GM12878 (cell line): ENCODE results near the gene TIGD1. TPM values are rescaled to one million over a fixed set of nuclear protein-coding genes. Genes with fewer than 3 reads are reported as not detected.

ENCODE experiments used
- ATAC-seq: fragments of 200-7000 bp; cut with Tn5 transposase; 3 replicates; pipeline ENCODE4 v1.9.1; 2020; ENCODE audit warnings: mild to moderate bottlenecking, moderate library complexity
- BruUV-seq: library from RNA; stranded (reverse); fragments of 400-500 nt; replicated peaks from 2 replicates; lab custom pipeline; 2021; lab: Mats Ljungman, UMichigan
- CTCF ChIA-PET: fragments of 300-600 bp; sonication (Branson Sonifier 250); formaldehyde crosslinking; extraction: SDS; loops from one replicate; lab custom pipeline; 2021; ENCODE audit warnings: inconsistent platforms; lab: Yijun Ruan, JAX
- POLR2A ChIA-PET: fragments of 350-600 bp; formaldehyde crosslinking; extraction: SDS; loops from one replicate; lab custom pipeline; 2021; ENCODE audit warnings: inconsistent platforms; lab: Charles Lee
- RAD21 ChIA-PET: fragments of 300-600 bp; sonication (Branson Sonifier 250); formaldehyde crosslinking; loops from one replicate; lab custom pipeline; 2023; ENCODE audit warnings: antibody characterized with exemption; ENCODE audit not compliant: unreplicated experiment; lab: Charles Lee
- SMC1A ChIA-PET: fragments of 300-600 bp; sonication (Branson Sonifier 250); formaldehyde crosslinking; loops from one replicate; lab custom pipeline; 2023; ENCODE audit not compliant: unreplicated experiment, uncharacterized antibody; lab: Charles Lee
- DNase-seq: peaks from one replicate; pipeline ENCODE4 v3.0.0-alpha.2; 2011; ENCODE audit warnings: low read depth, low spot score
- FAIRE-seq: peaks from 3 replicates; lab custom pipeline; 2011; peaks lifted over from hg19 to GRCh38; lab: Jason Lieb, UNC
- H2AFZ ChIP-seq: 2 replicates; pipeline ENCODE4 v1.6.0; 2011; ENCODE audit warnings: low read depth, low read length, control low read depth; ENCODE audit not compliant: control insufficient read depth
- H3K27ac ChIP-seq: 2 replicates; pipeline ENCODE4 v1.5.1; 2011; ENCODE audit warnings: control low read depth; ENCODE audit not compliant: control insufficient read depth, insufficient read depth
- H3K27me3 ChIP-seq, 2 experiments: replicated peaks in 1 of 2; 2 replicates each; pipeline versions ENCODE4 v1.6.0 to v1.6.1; 2011; ENCODE audit warnings: low read length in 1 of 2; ENCODE audit not compliant: control insufficient read depth in 2 of 2, insufficient read depth in 2 of 2
- H3K36me3 ChIP-seq, 2 experiments: 2 replicates each; pipeline ENCODE4 v1.5.1; 2011; ENCODE audit warnings: low read length in 1 of 2; ENCODE audit not compliant: control insufficient read depth in 2 of 2, insufficient read depth in 2 of 2
- H3K4me1 ChIP-seq: 2 replicates; pipeline ENCODE4 v1.6.1; 2011; ENCODE audit warnings: mild to moderate bottlenecking, low read length, moderate library complexity, mixed read lengths; ENCODE audit not compliant: control insufficient read depth, insufficient read depth
- H3K4me2 ChIP-seq: 2 replicates; pipeline ENCODE4 v1.6.0; 2011; ENCODE audit warnings: control low read depth; ENCODE audit not compliant: control insufficient read depth, insufficient read depth
- H3K4me3 ChIP-seq: fragments of 200-600 bp; sonication (generic); 2 replicates; pipeline ENCODE4 v1.5.1; 2016
- H3K79me2 ChIP-seq: 2 replicates; pipeline ENCODE4 v1.6.0; 2011; ENCODE audit warnings: low read length; ENCODE audit not compliant: control insufficient read depth, insufficient read depth
- H3K9ac ChIP-seq: 2 replicates; pipeline ENCODE4 v1.8.0; 2011; ENCODE audit warnings: low read length, control low read depth, mixed read lengths; ENCODE audit not compliant: control insufficient read depth, insufficient read depth
- H3K9me3 ChIP-seq: replicated peaks from 3 replicates; pipeline ENCODE4 v1.5.1; 2011; ENCODE audit warnings: mild to moderate bottlenecking, low read length; ENCODE audit not compliant: control insufficient read depth, insufficient read depth
- H4K20me1 ChIP-seq: 2 replicates; pipeline ENCODE4 v1.6.0; 2011; ENCODE audit not compliant: control insufficient read depth, insufficient read depth
- ASH2L ChIP-seq: fragments of 300-600, 200-600 bp; sonication (generic); IDR thresholded peaks from 2 replicates; pipeline ENCODE4 v1.6.1; 2017; ENCODE audit warnings: low read depth, mild to moderate bottlenecking, borderline replicate concordance
- BCL11A ChIP-seq: IDR thresholded peaks from 2 replicates; pipeline ENCODE4 v1.6.1; 2011; ENCODE audit warnings: low read depth, low read length
- BHLHE40 ChIP-seq, 2 experiments: fragments of 450-650 bp in 1 of 2; IDR thresholded peaks; 2 replicates each; pipeline ENCODE4 v1.6.1; 2011 to 2017; ENCODE audit warnings: low read depth in 2 of 2, borderline replicate concordance in 1 of 2, improper control_type of control experiment in 1 of 2, low read length in 1 of 2, mild to moderate bottlenecking in 1 of 2
- CTCF ChIP-seq, 3 experiments: IDR thresholded peaks in 2 of 3; conservative IDR thresholded peaks in 1 of 3; 2 replicates each; pipeline ENCODE4 v1.5.1; 2011; ENCODE audit warnings: low read depth in 3 of 3, low read length in 3 of 3, mild to moderate bottlenecking in 3 of 3, control low read depth in 2 of 3, moderate library complexity in 2 of 3, inconsistent platforms in 1 of 3, mixed read lengths in 1 of 3; ENCODE audit not compliant: control insufficient read depth in 2 of 3, insufficient read depth in 1 of 3; ENCODE audit errors: extremely low read depth in 1 of 3
- MEF2A ChIP-seq: IDR thresholded peaks from 2 replicates; pipeline ENCODE4 v1.6.1; 2011; ENCODE audit warnings: low read depth, mild to moderate bottlenecking, low read length, moderate library complexity; ENCODE audit not compliant: insufficient read depth
- MTA3 ChIP-seq: IDR thresholded peaks from 2 replicates; pipeline ENCODE4 v1.6.1; 2012; ENCODE audit warnings: low read length, inconsistent platforms, borderline replicate concordance
- MXI1 ChIP-seq: fragments of 150-350 bp; IDR thresholded peaks from 2 replicates; pipeline ENCODE4 v1.6.1; 2011; ENCODE audit warnings: low read depth, mild to moderate bottlenecking, inconsistent platforms, low read length, improper control_type of control experiment
- RAD51 ChIP-seq: fragments of 450-650 bp; IDR thresholded peaks from 2 replicates; pipeline ENCODE4 v1.6.1; 2016; ENCODE audit warnings: moderate library complexity, mild to moderate bottlenecking, inconsistent platforms
- RBBP5 ChIP-seq: fragments of 200-600 bp; sonication (generic); conservative IDR thresholded peaks from 2 replicates; pipeline ENCODE4 v1.6.1; 2016
- STAT3 ChIP-seq: IDR thresholded peaks from 2 replicates; pipeline ENCODE4 v1.6.1; 2011; ENCODE audit warnings: low read depth, low read length, improper control_type of control experiment
- WGBS: methylation state at CpG from one replicate; pipeline ENCODE4 v1.1.6; 2016; ENCODE audit warnings: low lambda C conversion rate; ENCODE audit not compliant: insufficient replicate concordance, insufficient coverage; ENCODE audit errors: missing lambda C conversion rate; 5-methylcytosine and 5-hydroxymethylcytosine counted together
- in situ Hi-C: fragments of 300-500 bp; cut with MboI; formaldehyde crosslinking; loops from 9 replicates; pipeline ENCODE4 v1.14.3; 2018; ENCODE audit warnings: mixed read lengths
- intact Hi-C: fragments of 100-400 bp; cut with micrococcal nuclease; formaldehyde crosslinking; loops from one replicate; pipeline ENCODE4 v1.14.2; 2022; ENCODE audit not compliant: unreplicated experiment
- polyA plus RNA-seq, 11 experiments: library from polyadenylated mRNA; depleted of rRNA in 4 of 11; unstranded in 6 of 11; stranded (reverse) in 5 of 11; fragments of >200 nt; fragmentation: Nextera tagmentation in 4 of 11; fragmentation: Illumina TruSeq in 1 of 11; extraction: Ambion mirVana in 4 of 11; extraction: Trizol in 1 of 11; gene quantifications; 1 replicate in 1 of 11; 2 replicates in 10 of 11; pipeline versions ENCODE4 v1.2.1 to v1.2.3, GENCODE V29; 2011 to 2016; ENCODE audit warnings: inconsistent platforms in 2 of 11, missing spikeins in 2 of 11, low read depth in 1 of 11
- total RNA-seq, 4 experiments: library from RNA; depleted of rRNA in 3 of 4; stranded (reverse); fragments of >200 nt in 3 of 4; fragmentation: Illumina TruSeq in 1 of 4; extraction: Trizol in 1 of 4; gene quantifications; 2 replicates each; pipeline versions ENCODE4 v1.2.1 to v1.2.3, GENCODE V29; 2013 to 2021

TIGD1 gene
- total and polyA plus RNA-seq, 10 of the 15 experiments (the other 5 are each of a cell fraction or from before 2014, with no cell fraction given) = 1.4 to 8.4 (median 5.6) TPM

GRCh38 chr2:232516551-232516950 lies 33.8 kb downstream of the TIGD1 start:
- ChIA-PET RAD21 (no interaction called here), POLR2A (no interaction called here), SMC1A (interaction anchor here (0.5 kb wide), 1 partner anchor 485 kb away, joined by 3 read pairs; no protein-coding TSS in a partner anchor), CTCF (no interaction called here)
- Histone ChIP-seq H3K9me3 (no peaks in the 10 kb centered on the region), H3K4me2 (no peak overlapping the region), H3K4me3 (no peak overlapping the region), H3K79me2 (no peaks in the 10 kb centered on the region), H2AFZ (no peak overlapping the region), H3K36me3 (no peaks in the 10 kb centered on the region), H4K20me1 (no peaks in the 10 kb centered on the region), H3K9ac (no peak overlapping the region), H3K27me3 (peaks cover 0 to 3% of the 10 kb centered on the region in 2 experiments; a peak in 3 of 4 replicates), H3K27ac (no peak overlapping the region), H3K4me1 (no peaks in the 10 kb centered on the region)
- intact Hi-C loops = loop anchor here (5.0 kb wide), 1 partner anchor 64 kb away; no protein-coding TSS in a partner anchor
- WGBS = 47% methylated on average over 3 of the region's 3 CpGs
- TF ChIP-seq BHLHE40 (IDR thresholded peaks at IDR 0.05; ENCODE audit: borderline replicate concordance in 1 of 2, low read depth in 2 of 2, low read length in 1 of 2) (no peak), ASH2L (no peak), STAT3 (no peak), MXI1 (no peak), MEF2A (no peak), RAD51 (no peak), MTA3 (no peak), CTCF (IDR thresholded peaks at IDR 0.05 in 2 of 3, conservative IDR thresholded peaks at IDR 0.05 in 1 of 3; ENCODE audit: control insufficient read depth in 2 of 3, extremely low read depth in 1 of 3, insufficient read depth in 1 of 3, low read depth in 3 of 3, low read length in 3 of 3) (no peak), BCL11A (no peak), RBBP5 (no peak)
- no peak for DNase-seq
- in situ Hi-C loops = no loop called here
- ATAC-seq = no peak
- no peak for FAIRE-seq
- no TSS peak for BruUV-seq
